ENCODE data around the gene ZNRF2. TPM values are rescaled to one million over a fixed set of nuclear protein-coding genes. Genes with fewer than 3 reads are reported as not detected.
A peak's percentile ranks its signal among the peaks of the same experiment; 100 is the strongest.

The ZNRF2 gene
- total RNA-seq, 1 experiment from 2014 or later: 45.3 TPM

GRCh38 chr7:30405179-30405578 lies 120.8 kb downstream of the ZNRF2 start:
- no peaks in the 10 kb centered on the region for H4K20me1 ChIP-seq (ENCODE audit: insufficient read depth, low read depth, low read length)
- H3K9me2 ChIP-seq (replicated peaks; ENCODE audit: insufficient read depth, low read length): no peaks in the 10 kb centered on the region
- peaks cover 56% of the 10 kb centered on the region for H3K4me1 ChIP-seq (ENCODE audit: low read length)
- H2AFZ ChIP-seq (ENCODE audit: low read length): no peak overlapping the region
- H3K27me3 ChIP-seq (ENCODE audit: low read length): no peaks in the 10 kb centered on the region
- peak; percentile 54 for DNase-seq
- peak overlapping the region; percentile 48 for H3K27ac ChIP-seq (ENCODE audit: low read length)
- H3K4me2 ChIP-seq (ENCODE audit: low read depth, low read length, poor library complexity, severe bottlenecking): peak overlapping the region; percentile 18
- no peaks in the 10 kb centered on the region for H3K9me3 ChIP-seq (ENCODE audit: low read length)
- peaks cover 16% of the 10 kb centered on the region; the same call in 1 of the 2 replicates for H3K36me3 ChIP-seq (ENCODE audit: insufficient read depth, low read length)
- peaks cover 44% of the 10 kb centered on the region for H3K79me2 ChIP-seq (ENCODE audit: low read length)
- H3K4me3 ChIP-seq (ENCODE audit: low read length): no peak overlapping the region
- no peak overlapping the region for H3K9ac ChIP-seq (ENCODE audit: low read length)

GRCh38 chr7:30406664-30407425 lies 122.4 kb downstream of the ZNRF2 start:
- Histone ChIP-seq H3K9me3 (ENCODE audit: low read length) (no peaks in the 10 kb centered on the region), H3K27me3 (ENCODE audit: low read length) (no peaks in the 10 kb centered on the region), H3K4me2 (ENCODE audit: low read depth, low read length, poor library complexity, severe bottlenecking) (no peak overlapping the region), H2AFZ (ENCODE audit: low read length) (no peak overlapping the region), H3K79me2 (ENCODE audit: low read length) (peaks cover 30% of the 10 kb centered on the region), H3K27ac (ENCODE audit: low read length) (no peak overlapping the region), H3K9me2 (replicated peaks; ENCODE audit: insufficient read depth, low read length) (no peaks in the 10 kb centered on the region), H4K20me1 (ENCODE audit: insufficient read depth, low read depth, low read length) (no peaks in the 10 kb centered on the region), H3K9ac (ENCODE audit: low read length) (no peak overlapping the region), H3K4me3 (ENCODE audit: low read length) (no peak overlapping the region), H3K4me1 (ENCODE audit: low read length) (peaks cover 60% of the 10 kb centered on the region), H3K36me3 (ENCODE audit: insufficient read depth, low read length) (peaks cover 16% of the 10 kb centered on the region; the same call in 1 of the 2 replicates)
- no peak for DNase-seq

- Histone ChIP-seq H3K36me3 (ENCODE audit: insufficient read depth, low read length) (peaks cover 24% of the 10 kb centered on the region), H3K4me1 (ENCODE audit: low read length) (peaks cover 51% of the 10 kb centered on the region), H3K9me3 (ENCODE audit: low read length) (peaks cover 10% of the 10 kb centered on the region; the same call in 1 of the 2 replicates), H4K20me1 (ENCODE audit: insufficient read depth, low read depth, low read length) (no peaks in the 10 kb centered on the region), H3K9me2 (replicated peaks; ENCODE audit: insufficient read depth, low read length) (no peaks in the 10 kb centered on the region), H2AFZ (ENCODE audit: low read length) (no peak overlapping the region), H3K79me2 (ENCODE audit: low read length) (peaks cover 35% of the 10 kb centered on the region), H3K4me3 (ENCODE audit: low read length) (peak overlapping the region; percentile 43), H3K9ac (ENCODE audit: low read length) (peak overlapping the region; percentile 58), H3K27ac (ENCODE audit: low read length) (peak overlapping the region; percentile 95), H3K4me2 (ENCODE audit: low read depth, low read length, poor library complexity, severe bottlenecking) (peak overlapping the region; percentile 70), H3K27me3 (ENCODE audit: low read length) (no peaks in the 10 kb centered on the region)
- peak; percentile 87 for DNase-seq
These were observed 126.8 kb downstream of the ZNRF2 start for GRCh38 chr7:30411173-30411572.

- Histone ChIP-seq H3K9ac (ENCODE audit: low read length) (peak overlapping the region; percentile 58), H3K27ac (ENCODE audit: low read length) (peak overlapping the region; percentile 95), H3K79me2 (ENCODE audit: low read length) (peaks cover 35% of the 10 kb centered on the region), H4K20me1 (ENCODE audit: insufficient read depth, low read depth, low read length) (no peaks in the 10 kb centered on the region), H3K9me2 (replicated peaks; ENCODE audit: insufficient read depth, low read length) (no peaks in the 10 kb centered on the region), H3K4me2 (ENCODE audit: low read depth, low read length, poor library complexity, severe bottlenecking) (peak overlapping the region; percentile 70), H3K4me3 (ENCODE audit: low read length) (peak overlapping the region; percentile 43), H3K4me1 (ENCODE audit: low read length) (peaks cover 51% of the 10 kb centered on the region), H3K36me3 (ENCODE audit: insufficient read depth, low read length) (peaks cover 24% of the 10 kb centered on the region), H3K27me3 (ENCODE audit: low read length) (no peaks in the 10 kb centered on the region), H3K9me3 (ENCODE audit: low read length) (peaks cover 10% of the 10 kb centered on the region; the same call in 1 of the 2 replicates), H2AFZ (ENCODE audit: low read length) (no peak overlapping the region)
- no peak for DNase-seq
These were observed 127.5 kb downstream of the ZNRF2 start for GRCh38 chr7:30411897-30412296.

- Histone ChIP-seq H3K4me2 (ENCODE audit: low read depth, low read length, poor library complexity, severe bottlenecking) (peak overlapping the region; percentile 70), H3K9me3 (ENCODE audit: low read length) (peaks cover 10% of the 10 kb centered on the region; the same call in 1 of the 2 replicates), H3K4me1 (ENCODE audit: low read length) (peaks cover 50% of the 10 kb centered on the region), H3K9me2 (replicated peaks; ENCODE audit: insufficient read depth, low read length) (no peaks in the 10 kb centered on the region), H3K9ac (ENCODE audit: low read length) (no peak overlapping the region; the same call in 1 of the 2 replicates), H3K79me2 (ENCODE audit: low read length) (peaks cover 35% of the 10 kb centered on the region), H2AFZ (ENCODE audit: low read length) (no peak overlapping the region), H3K27ac (ENCODE audit: low read length) (peak overlapping the region; percentile 95), H3K4me3 (ENCODE audit: low read length) (no peak overlapping the region), H4K20me1 (ENCODE audit: insufficient read depth, low read depth, low read length) (no peaks in the 10 kb centered on the region), H3K27me3 (ENCODE audit: low read length) (no peaks in the 10 kb centered on the region), H3K36me3 (ENCODE audit: insufficient read depth, low read length) (peaks cover 24% of the 10 kb centered on the region)
- DNase-seq: peak; percentile 72
These were observed 128.5 kb downstream of the ZNRF2 start for GRCh38 chr7:30412782-30413504.

- H3K27ac ChIP-seq (ENCODE audit: low read length): no peak overlapping the region
- no peaks in the 10 kb centered on the region for H3K9me2 ChIP-seq (replicated peaks; ENCODE audit: insufficient read depth, low read length)
- H3K27me3 ChIP-seq (ENCODE audit: low read length): no peaks in the 10 kb centered on the region
- H3K9me3 ChIP-seq (ENCODE audit: low read length): peaks cover 10% of the 10 kb centered on the region; the same call in 1 of the 2 replicates
- peaks cover 41% of the 10 kb centered on the region for H3K4me1 ChIP-seq (ENCODE audit: low read length)
- no peak overlapping the region for H3K9ac ChIP-seq (ENCODE audit: low read length)
- peaks cover 31% of the 10 kb centered on the region for H3K79me2 ChIP-seq (ENCODE audit: low read length)
- no peak overlapping the region for H3K4me2 ChIP-seq (ENCODE audit: low read depth, low read length, poor library complexity, severe bottlenecking)
- H2AFZ ChIP-seq (ENCODE audit: low read length): no peak overlapping the region
- no peak for DNase-seq
- H3K36me3 ChIP-seq (ENCODE audit: insufficient read depth, low read length): peaks cover 24% of the 10 kb centered on the region
- H4K20me1 ChIP-seq (ENCODE audit: insufficient read depth, low read depth, low read length): no peaks in the 10 kb centered on the region
- no peak overlapping the region for H3K4me3 ChIP-seq (ENCODE audit: low read length)
These were observed 129.5 kb downstream of the ZNRF2 start for GRCh38 chr7:30413864-30414263.

Small RNA genes within 50 kb of the gene (small RNA-seq; reads per million reads assigned to genes)
- not detected for gene MIR550A1

Other genes starting within 250 kb of the ZNRF2 start
- 80.2 and 89.4 TPM in 2 replicates for gene MTURN, start 149.6 kb upstream of the ZNRF2 start, total RNA-seq (2014; rRNA removed; shearing (Covaris generic); ENCODE audit: low replicate concordance)
- gene NOD1, start 194.2 kb downstream of the ZNRF2 start, total RNA-seq (2014; rRNA removed; shearing (Covaris generic); ENCODE audit: low replicate concordance): 4.5 and 6.7 TPM in 2 replicates
- 73.5 and 78.1 TPM in 2 replicates for gene GGCT, start 220.2 kb downstream of the ZNRF2 start, total RNA-seq (2014; rRNA removed; shearing (Covaris generic); ENCODE audit: low replicate concordance)